Measurements from ENCODE around the gene CLDN4. TPM values are rescaled to one million over a fixed set of nuclear protein-coding genes. Genes with fewer than 3 reads are reported as not detected.
"Not testable (repeated sequence)": the region's sequence is repeated elsewhere in the genome, so short reads cannot be mapped to it uniquely, and the experiment has no call there.

Gene CLDN4
- total RNA-seq, 1 experiment from 2014 or later: not detected

DNA sequence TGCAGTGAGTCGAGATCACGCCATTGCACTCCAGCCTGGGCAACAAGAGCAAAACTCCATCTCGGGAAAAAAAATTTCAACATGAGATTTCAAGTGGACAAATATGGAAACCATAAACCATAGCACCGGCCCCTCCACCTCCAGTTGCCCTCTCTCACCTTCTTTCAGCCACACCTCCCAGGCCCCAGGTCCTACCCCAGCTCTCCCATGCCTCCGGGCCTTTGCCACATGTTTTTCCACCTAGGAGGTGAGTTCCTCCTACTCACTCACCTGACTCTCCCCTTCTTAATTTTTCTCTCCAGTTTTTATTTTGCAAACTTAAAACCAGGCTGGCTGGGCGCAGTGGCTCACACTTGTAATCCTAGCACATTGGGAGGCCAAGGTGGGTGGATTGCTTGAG lies 13.7 kb upstream of the CLDN4 start:
- Histone ChIP-seq H3K36me3 (ENCODE audit: insufficient read depth, low read length) (no peaks in the 10 kb centered on the region), H3K9me2 (replicated peaks; ENCODE audit: insufficient read depth, low read length) (no peaks in the 10 kb centered on the region), H2AFZ (ENCODE audit: low read length) (no peak overlapping the region), H3K79me2 (ENCODE audit: low read length) (no peaks in the 10 kb centered on the region), H4K20me1 (ENCODE audit: insufficient read depth, low read depth, low read length) (no peaks in the 10 kb centered on the region), H3K27me3 (ENCODE audit: low read length) (no peaks in the 10 kb centered on the region), H3K9ac (ENCODE audit: low read length) (no peak overlapping the region), H3K4me2 (ENCODE audit: low read depth, low read length, poor library complexity, severe bottlenecking) (no peak overlapping the region), H3K4me1 (ENCODE audit: low read length) (no peaks in the 10 kb centered on the region), H3K27ac (ENCODE audit: low read length) (no peak overlapping the region), H3K9me3 (ENCODE audit: low read length) (no peaks in the 10 kb centered on the region), H3K4me3 (ENCODE audit: low read length) (no peak overlapping the region)
- no peak for DNase-seq

DNA sequence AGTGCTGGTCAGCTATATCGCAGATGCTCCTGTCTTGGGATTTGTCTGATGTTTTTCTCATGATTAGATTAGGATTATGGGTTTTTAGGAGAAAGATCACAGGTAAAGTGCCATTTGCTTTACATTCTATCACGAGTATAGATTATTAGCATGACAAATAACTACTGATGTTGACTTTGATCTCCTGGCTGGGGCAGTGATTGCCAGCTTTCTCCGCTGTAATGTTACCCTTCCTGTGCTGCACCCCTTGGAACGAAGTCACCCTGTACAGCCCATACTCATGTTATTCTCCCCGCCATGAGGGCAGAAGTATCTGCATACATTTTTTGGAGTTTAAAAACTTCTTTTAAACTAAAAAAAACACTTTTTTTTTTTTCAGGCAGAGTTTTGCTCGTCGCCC lies 10.8 kb upstream of the CLDN4 start:
- DNase-seq: no peak
- Histone ChIP-seq H2AFZ (ENCODE audit: low read length) (no peak overlapping the region), H3K9me2 (replicated peaks; ENCODE audit: insufficient read depth, low read length) (no peaks in the 10 kb centered on the region), H3K27ac (ENCODE audit: low read length) (no peak overlapping the region), H3K27me3 (ENCODE audit: low read length) (no peaks in the 10 kb centered on the region), H3K36me3 (ENCODE audit: insufficient read depth, low read length) (no peaks in the 10 kb centered on the region), H3K4me1 (ENCODE audit: low read length) (no peaks in the 10 kb centered on the region), H3K9ac (ENCODE audit: low read length) (no peak overlapping the region), H3K4me2 (ENCODE audit: low read depth, low read length, poor library complexity, severe bottlenecking) (no peak overlapping the region), H3K79me2 (ENCODE audit: low read length) (no peaks in the 10 kb centered on the region), H3K4me3 (ENCODE audit: low read length) (no peak overlapping the region), H3K9me3 (ENCODE audit: low read length) (no peaks in the 10 kb centered on the region), H4K20me1 (ENCODE audit: insufficient read depth, low read depth, low read length) (no peaks in the 10 kb centered on the region)

DNA sequence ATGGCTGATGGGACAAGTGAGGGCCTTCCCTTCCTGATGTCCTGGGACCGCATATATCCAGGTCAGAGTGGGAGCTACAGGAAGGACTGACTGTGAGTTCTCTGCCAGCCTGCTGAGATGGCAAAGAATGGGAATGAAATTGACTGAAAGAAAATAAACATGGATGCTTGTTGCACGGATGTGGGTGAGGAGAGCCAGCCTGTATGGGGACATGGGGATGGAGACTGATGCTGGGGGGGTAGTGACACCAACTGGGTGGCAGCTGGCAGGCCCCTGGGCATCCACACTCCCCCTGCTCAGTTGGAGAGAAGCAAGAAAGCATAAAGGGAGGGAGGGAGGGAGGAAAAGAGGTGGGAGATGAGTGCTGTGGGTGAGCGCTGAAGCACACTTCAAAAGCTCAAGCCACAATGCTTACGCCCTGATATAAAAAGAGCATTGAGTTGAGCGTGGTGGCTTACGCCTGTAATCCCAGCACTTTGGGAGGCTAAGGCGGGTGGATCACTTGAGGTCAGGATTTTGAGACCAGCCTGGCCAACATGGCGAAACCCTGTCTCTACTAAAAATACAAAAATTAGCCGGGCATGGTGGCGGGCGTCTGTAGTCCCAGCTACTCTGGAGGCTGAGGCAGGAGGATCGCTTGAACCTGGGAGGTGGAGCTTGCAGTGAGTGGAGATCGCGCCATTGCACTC lies 9.1 kb upstream of the CLDN4 start:
- H3K9me3 ChIP-seq (ENCODE audit: low read length); H4K20me1 ChIP-seq (ENCODE audit: insufficient read depth, low read depth, low read length); H2AFZ ChIP-seq (ENCODE audit: low read length); H3K27me3 ChIP-seq (ENCODE audit: low read length); H3K4me3 ChIP-seq (ENCODE audit: low read length); H3K36me3 ChIP-seq (ENCODE audit: insufficient read depth, low read length); H3K27ac ChIP-seq (ENCODE audit: low read length); H3K9ac ChIP-seq (ENCODE audit: low read length); H3K9me2 ChIP-seq (replicated peaks; ENCODE audit: insufficient read depth, low read length); H3K4me1 ChIP-seq (ENCODE audit: low read length); H3K4me2 ChIP-seq (ENCODE audit: low read depth, low read length, poor library complexity, severe bottlenecking); H3K79me2 ChIP-seq (ENCODE audit: low read length); DNase-seq: not testable (repeated sequence)

DNA sequence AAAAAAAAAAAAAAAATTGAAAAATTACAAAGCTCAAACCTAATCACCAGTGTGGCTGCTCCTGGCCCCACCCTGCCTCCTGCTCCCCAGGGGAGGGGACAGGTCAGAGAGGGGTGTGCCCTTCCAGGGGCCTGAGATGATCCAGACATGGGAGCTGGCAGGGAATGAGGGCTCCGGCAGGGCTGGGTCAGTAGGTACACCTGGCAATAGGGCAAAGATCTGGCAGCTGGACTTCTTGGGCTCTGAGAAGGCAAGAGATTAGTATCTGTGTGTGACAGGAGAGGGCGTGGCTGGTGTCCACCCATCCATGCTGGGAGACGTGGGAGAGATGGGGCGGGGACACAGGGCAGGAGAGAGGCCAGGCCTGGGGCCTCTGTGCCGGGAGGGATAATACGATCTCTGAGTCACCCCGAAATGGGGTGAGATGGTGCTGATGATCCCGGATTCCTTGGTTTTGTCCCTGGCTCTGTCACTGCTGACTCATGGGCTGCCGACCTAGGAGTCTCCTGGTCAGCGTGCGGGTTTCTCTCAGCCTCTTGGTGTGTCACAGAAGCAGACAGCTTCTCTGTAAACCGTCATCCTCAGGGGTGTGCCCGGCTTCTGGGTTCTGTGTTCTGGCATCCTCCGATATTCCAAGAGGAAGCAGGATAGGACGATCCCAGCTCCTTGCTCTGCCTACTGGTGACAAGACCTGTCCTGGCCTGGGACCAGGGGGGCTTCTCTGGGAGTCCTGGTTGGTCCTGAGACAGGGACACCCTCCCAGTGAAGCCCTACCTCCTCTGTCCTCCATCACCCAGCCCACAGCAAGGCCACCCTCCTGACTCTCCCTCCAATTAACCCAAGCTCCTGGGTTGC lies 8.2 kb upstream of the CLDN4 start:
- Histone ChIP-seq H3K9ac (ENCODE audit: low read length) (no peak overlapping the region), H3K4me1 (ENCODE audit: low read length) (no peaks in the 10 kb centered on the region), H3K36me3 (ENCODE audit: insufficient read depth, low read length) (no peaks in the 10 kb centered on the region), H3K27me3 (ENCODE audit: low read length) (no peaks in the 10 kb centered on the region), H3K4me2 (ENCODE audit: low read depth, low read length, poor library complexity, severe bottlenecking) (no peak overlapping the region), H3K9me3 (ENCODE audit: low read length) (no peaks in the 10 kb centered on the region), H3K9me2 (replicated peaks; ENCODE audit: insufficient read depth, low read length) (no peaks in the 10 kb centered on the region), H3K27ac (ENCODE audit: low read length) (no peak overlapping the region), H2AFZ (ENCODE audit: low read length) (no peak overlapping the region), H3K4me3 (ENCODE audit: low read length) (no peak overlapping the region), H3K79me2 (ENCODE audit: low read length) (no peaks in the 10 kb centered on the region), H4K20me1 (ENCODE audit: insufficient read depth, low read depth, low read length) (no peaks in the 10 kb centered on the region)
- DNase-seq: no peak

DNA sequence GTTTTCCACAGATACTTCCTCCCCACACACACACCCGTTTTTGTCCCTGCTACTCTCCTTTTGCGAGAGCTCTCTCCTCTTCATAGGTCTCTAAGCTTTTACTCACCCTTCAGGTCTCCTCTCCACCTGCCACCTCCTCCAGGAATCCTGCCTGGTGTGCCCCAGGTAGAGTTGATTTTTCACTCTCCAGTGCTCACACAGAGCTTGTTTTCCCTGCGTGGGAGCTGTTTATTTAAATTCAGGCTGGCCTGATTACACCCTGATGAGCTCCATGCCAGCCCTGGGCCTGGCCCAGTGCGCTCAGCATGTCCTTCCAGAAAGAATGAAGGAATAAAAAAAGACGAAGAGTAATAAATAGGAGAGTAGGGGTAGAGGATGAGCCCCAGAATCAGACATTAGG lies 7.5 kb upstream of the CLDN4 start:
- Histone ChIP-seq H2AFZ (ENCODE audit: low read length) (no peak overlapping the region), H3K4me2 (ENCODE audit: low read depth, low read length, poor library complexity, severe bottlenecking) (no peak overlapping the region), H3K9ac (ENCODE audit: low read length) (no peak overlapping the region)

DNA sequence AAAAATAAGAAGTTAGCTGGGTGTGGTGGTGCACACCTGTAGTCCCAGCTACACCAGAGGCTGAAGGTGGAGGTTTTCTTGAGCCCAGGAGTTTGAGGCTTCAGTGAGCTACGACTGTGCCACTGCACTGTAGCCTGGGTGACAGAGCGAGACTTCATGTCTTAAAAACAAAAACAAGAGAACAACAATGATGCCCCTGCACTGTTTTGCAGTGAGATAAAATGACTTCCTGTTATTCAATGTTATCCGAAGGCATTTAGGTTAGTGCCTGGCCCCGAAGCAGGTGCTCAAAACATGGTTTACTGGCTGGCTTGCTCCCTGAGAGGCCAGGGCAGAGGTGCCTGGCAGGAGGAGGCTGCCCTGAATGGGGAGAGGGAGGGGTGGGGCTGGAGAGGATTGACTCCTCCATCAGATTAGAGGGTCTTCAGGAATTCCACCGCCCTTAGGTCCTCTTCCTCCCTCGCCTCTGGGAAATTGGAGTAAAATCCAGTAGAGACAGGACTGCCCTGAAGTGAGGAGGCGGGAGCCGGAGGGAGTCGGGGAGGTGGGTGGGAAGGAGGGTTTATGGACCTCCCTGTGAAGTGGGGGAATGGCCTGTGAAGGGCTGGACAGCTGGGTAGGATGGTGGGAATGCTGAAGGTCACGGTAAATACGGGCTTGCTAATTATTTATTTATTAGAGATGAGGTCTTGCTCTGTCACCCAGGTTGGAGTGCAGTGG lies 6.8 kb upstream of the CLDN4 start:
- Histone ChIP-seq H3K9ac (ENCODE audit: low read length) (no peak overlapping the region), H3K79me2 (ENCODE audit: low read length) (no peaks in the 10 kb centered on the region), H3K4me2 (ENCODE audit: low read depth, low read length, poor library complexity, severe bottlenecking) (no peak overlapping the region), H3K36me3 (ENCODE audit: insufficient read depth, low read length) (no peaks in the 10 kb centered on the region), H3K4me1 (ENCODE audit: low read length) (no peaks in the 10 kb centered on the region), H4K20me1 (ENCODE audit: insufficient read depth, low read depth, low read length) (no peaks in the 10 kb centered on the region), H2AFZ (ENCODE audit: low read length) (no peak overlapping the region), H3K4me3 (ENCODE audit: low read length) (no peak overlapping the region), H3K27me3 (ENCODE audit: low read length) (no peaks in the 10 kb centered on the region), H3K27ac (ENCODE audit: low read length) (no peak overlapping the region), H3K9me2 (replicated peaks; ENCODE audit: insufficient read depth, low read length) (no peaks in the 10 kb centered on the region), H3K9me3 (ENCODE audit: low read length) (no peaks in the 10 kb centered on the region)
- DNase-seq: no peak

More for the DNA sequence above, 7.5 kb upstream of the CLDN4 start:
- H3K4me1 ChIP-seq (ENCODE audit: low read length): no peaks in the 10 kb centered on the region
- no peaks in the 10 kb centered on the region for H3K9me3 ChIP-seq (ENCODE audit: low read length)
- no peaks in the 10 kb centered on the region for H3K79me2 ChIP-seq (ENCODE audit: low read length)
- no peaks in the 10 kb centered on the region for H4K20me1 ChIP-seq (ENCODE audit: insufficient read depth, low read depth, low read length)
- no peak overlapping the region for H3K4me3 ChIP-seq (ENCODE audit: low read length)
- H3K36me3 ChIP-seq (ENCODE audit: insufficient read depth, low read length): no peaks in the 10 kb centered on the region
- H3K27me3 ChIP-seq (ENCODE audit: low read length): no peaks in the 10 kb centered on the region
- no peak for DNase-seq
- H3K9me2 ChIP-seq (replicated peaks; ENCODE audit: insufficient read depth, low read length): no peaks in the 10 kb centered on the region
- H3K27ac ChIP-seq (ENCODE audit: low read length): no peak overlapping the region

DNA sequence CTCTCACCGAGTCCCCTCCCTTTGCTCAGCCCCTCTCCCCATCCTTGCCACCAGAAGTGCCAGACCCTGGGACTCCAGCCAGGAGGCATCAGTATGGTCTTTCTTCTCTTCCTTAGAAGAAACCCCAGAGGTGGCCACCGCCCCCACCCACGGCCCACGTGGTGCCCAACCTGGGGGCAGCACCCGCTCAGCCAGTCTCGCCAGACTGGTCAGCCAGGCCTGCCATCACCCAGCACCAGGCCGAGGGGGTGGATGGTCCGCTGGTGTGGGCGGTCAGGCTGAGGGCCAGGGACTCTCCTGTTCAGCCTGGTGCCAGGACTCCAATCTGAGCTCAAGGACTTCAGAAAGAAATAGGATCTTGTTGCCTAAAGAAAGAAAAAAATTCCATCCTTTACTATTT lies 5.8 kb upstream of the CLDN4 start:
- H3K79me2 ChIP-seq (ENCODE audit: low read length): no peaks in the 10 kb centered on the region
- H3K9me3 ChIP-seq (ENCODE audit: low read length): no peaks in the 10 kb centered on the region
- H3K4me2 ChIP-seq (ENCODE audit: low read depth, low read length, poor library complexity, severe bottlenecking): no peak overlapping the region
- no peak overlapping the region for H3K9ac ChIP-seq (ENCODE audit: low read length)
- H2AFZ ChIP-seq (ENCODE audit: low read length): no peak overlapping the region
- no peak overlapping the region for H3K27ac ChIP-seq (ENCODE audit: low read length)
- H3K36me3 ChIP-seq (ENCODE audit: insufficient read depth, low read length): no peaks in the 10 kb centered on the region
- H3K4me3 ChIP-seq (ENCODE audit: low read length): no peak overlapping the region
- no peaks in the 10 kb centered on the region for H3K27me3 ChIP-seq (ENCODE audit: low read length)
- H3K4me1 ChIP-seq (ENCODE audit: low read length): no peaks in the 10 kb centered on the region
- no peaks in the 10 kb centered on the region for H3K9me2 ChIP-seq (replicated peaks; ENCODE audit: insufficient read depth, low read length)
- DNase-seq: no peak
- no peaks in the 10 kb centered on the region for H4K20me1 ChIP-seq (ENCODE audit: insufficient read depth, low read depth, low read length)

DNA sequence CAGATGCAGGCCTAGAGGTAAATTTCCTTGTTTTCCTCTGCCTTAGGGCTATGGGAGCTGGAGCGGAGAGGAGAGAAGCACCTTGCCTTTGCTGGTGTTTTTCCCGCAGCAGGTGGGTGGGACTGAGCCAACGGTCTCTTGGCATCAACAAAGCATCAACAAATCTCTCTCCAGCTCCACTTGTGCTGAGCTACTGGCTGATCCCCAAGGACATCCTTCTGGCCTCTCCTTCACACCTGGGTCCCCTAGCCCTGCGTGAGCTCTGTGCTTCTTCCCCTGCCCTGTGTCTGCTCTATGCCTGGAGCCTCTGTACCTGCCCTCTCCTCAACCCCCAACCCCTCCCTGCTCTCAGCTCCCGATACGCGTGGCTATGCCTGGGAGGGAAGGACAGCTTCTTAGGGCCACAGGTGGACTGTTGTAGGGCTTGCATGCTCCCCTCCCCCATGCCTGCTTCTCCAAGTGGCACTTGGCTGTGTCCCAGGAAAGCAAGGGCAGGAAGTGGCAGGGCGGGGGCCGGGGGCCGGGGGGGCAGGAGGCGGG lies 3.2 kb upstream of the CLDN4 start:
- no peak overlapping the region for H3K9ac ChIP-seq (ENCODE audit: low read length)
- no peaks in the 10 kb centered on the region for H3K27me3 ChIP-seq (ENCODE audit: low read length)
- H3K9me3 ChIP-seq (ENCODE audit: low read length): no peaks in the 10 kb centered on the region
- no peaks in the 10 kb centered on the region for H3K36me3 ChIP-seq (ENCODE audit: insufficient read depth, low read length)
- H4K20me1 ChIP-seq (ENCODE audit: insufficient read depth, low read depth, low read length): no peaks in the 10 kb centered on the region
- no peaks in the 10 kb centered on the region for H3K4me1 ChIP-seq (ENCODE audit: low read length)
- H2AFZ ChIP-seq (ENCODE audit: low read length): no peak overlapping the region
- H3K79me2 ChIP-seq (ENCODE audit: low read length): no peaks in the 10 kb centered on the region
- no peak for DNase-seq
- no peak overlapping the region for H3K4me2 ChIP-seq (ENCODE audit: low read depth, low read length, poor library complexity, severe bottlenecking)
- H3K4me3 ChIP-seq (ENCODE audit: low read length): no peak overlapping the region
- no peak overlapping the region for H3K27ac ChIP-seq (ENCODE audit: low read length)
- no peaks in the 10 kb centered on the region for H3K9me2 ChIP-seq (replicated peaks; ENCODE audit: insufficient read depth, low read length)

Measured in Karpas-422 (cell line).